ENCODE measurements around the gene RRAGD.

Gene RRAGD

GRCh38 chr6:89375427-89376267, 36.4 kb downstream of the RRAGD start:
- DNase-seq (ENCODE audit: low read depth in 2 of 2), result peak; percentile 18 to 34

- no peak for DNase-seq (ENCODE audit: low read depth in 2 of 2)
These were observed 39.6 kb downstream of the RRAGD start for GRCh38 chr6:89372506-89372901.

- peak; percentile 68 to 69 for DNase-seq (ENCODE audit: low read depth in 2 of 2)
These were observed 40.1 kb downstream of the RRAGD start for GRCh38 chr6:89371849-89372505.

GRCh38 chr6:89368999-89369398, 43.1 kb downstream of the RRAGD start:
- DNase-seq (ENCODE audit: low read depth in 2 of 2), result no peak

- peak; percentile 53 to 62 for DNase-seq (ENCODE audit: low read depth in 2 of 2)
These were observed 44.0 kb downstream of the RRAGD start for GRCh38 chr6:89368107-89368506.

GRCh38 chr6:89364586-89364985, 47.5 kb downstream of the RRAGD start:
- no peak for DNase-seq (ENCODE audit: low read depth in 2 of 2)

GRCh38 chr6:89361171-89361570, 50.9 kb downstream of the RRAGD start:
- DNase-seq (ENCODE audit: low read depth in 2 of 2), result no peak

- no peak for DNase-seq (ENCODE audit: low read depth in 2 of 2)
These were observed 51.6 kb downstream of the RRAGD start for GRCh38 chr6:89360415-89360999.

- no peak for DNase-seq (ENCODE audit: low read depth in 2 of 2)
These were observed 52.5 kb downstream of the RRAGD start for GRCh38 chr6:89359561-89359960.

- DNase-seq (ENCODE audit: low read depth in 2 of 2), result no peak
These were observed 54.7 kb downstream of the RRAGD start for GRCh38 chr6:89357390-89357789.

GRCh38 chr6:89356642-89357170, 55.4 kb downstream of the RRAGD start:
- no peak for DNase-seq (ENCODE audit: low read depth in 2 of 2)

- no peak for DNase-seq (ENCODE audit: low read depth in 2 of 2)
These were observed 56.4 kb downstream of the RRAGD start for GRCh38 chr6:89355511-89356194.

GRCh38 chr6:89353702-89354392, 58.2 kb downstream of the RRAGD start:
- no peak for DNase-seq (ENCODE audit: low read depth in 2 of 2)

GRCh38 chr6:89353118-89353556, 58.9 kb downstream of the RRAGD start:
- peak in 1 of 2 donors; percentile 13 for DNase-seq (ENCODE audit: low read depth in 2 of 2)

- peak; percentile 58 to 72 for DNase-seq (ENCODE audit: low read depth in 2 of 2)
These were observed 59.6 kb downstream of the RRAGD start, which contains the start of gene UBE2J1 for GRCh38 chr6:89352278-89353117. TSS of gene UBE2J1 (minus strand) at chr6:89352722. CDS start at chr6:89352569, 153 bp downstream.

GRCh38 chr6:89351671-89352277, 60.3 kb downstream of the RRAGD start:
- DNase-seq (ENCODE audit: low read depth in 2 of 2), result no peak

GRCh38 chr6:89350281-89350966, 61.6 kb downstream of the RRAGD start:
- no peak for DNase-seq (ENCODE audit: low read depth in 2 of 2)

GRCh38 chr6:89348372-89348771, 63.7 kb downstream of the RRAGD start:
- no peak for DNase-seq (ENCODE audit: low read depth in 2 of 2)

- DNase-seq (ENCODE audit: low read depth in 2 of 2), result no peak
These were observed 64.2 kb downstream of the RRAGD start for GRCh38 chr6:89347825-89348224.

All from stimulated activated CD4-positive, alpha-beta T cell treated with anti-CD3 and anti-CD28 coated beads, Interleukin-4, amount 100 ng/mL, for 48 hours (primary cell).